Neuron (in vitro differentiated cells): Measurements from ENCODE around the gene SMARCA4.
"Not testable (repeated sequence)": the region's sequence is repeated elsewhere in the genome, so short reads cannot be mapped to it uniquely, and the experiment has no call there.

ENCODE experiments used
- H2AFZ ChIP-seq: one replicate; pipeline ENCODE4 v1.6.1; 2013; ENCODE audit warnings: low read depth, mild to moderate bottlenecking, inconsistent platforms, low read length, moderate library complexity
- H3K27me3 ChIP-seq: one replicate; pipeline ENCODE4 v1.6.1; 2013; ENCODE audit warnings: low read length; ENCODE audit not compliant: insufficient read depth
- H3K36me3 ChIP-seq: one replicate; pipeline ENCODE4 v1.6.1; 2013; ENCODE audit warnings: low read length; ENCODE audit not compliant: insufficient read depth
- H3K4me1 ChIP-seq: one replicate; pipeline ENCODE4 v1.6.1; 2013; ENCODE audit warnings: low read length; ENCODE audit not compliant: insufficient read depth
- H3K4me3 ChIP-seq: 2 replicates; pipeline ENCODE4 v1.5.1; 2013; ENCODE audit warnings: mild to moderate bottlenecking, low read length, moderate library complexity
- H3K9me3 ChIP-seq: one replicate; pipeline ENCODE4 v1.6.1; 2013; ENCODE audit warnings: low read length

The SMARCA4 gene

DNA sequence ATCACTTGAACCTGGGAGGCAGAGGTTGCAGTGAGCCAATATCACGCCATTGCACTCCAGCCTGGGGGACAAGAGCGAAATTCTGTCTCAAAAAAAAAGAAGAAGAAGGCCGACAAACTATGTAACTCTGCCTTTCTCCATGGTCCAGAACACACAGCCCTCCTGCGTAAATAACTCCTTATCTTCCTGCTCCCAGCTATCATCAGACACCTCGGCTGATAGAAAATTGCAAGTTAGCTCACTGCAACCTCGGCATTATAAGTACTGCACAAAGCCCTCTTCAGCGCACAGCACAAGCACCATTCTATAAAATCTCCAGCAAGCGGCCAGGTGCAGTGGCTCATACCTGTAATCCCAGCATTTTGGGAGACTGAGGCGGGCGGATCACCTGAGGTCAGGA, 142.8 kb downstream of the SMARCA4 start:
- not testable (repeated sequence) for H2AFZ ChIP-seq, H3K9me3 ChIP-seq, H3K27me3 ChIP-seq, H3K4me1 ChIP-seq, H3K4me3 ChIP-seq
- H3K36me3 ChIP-seq = peaks cover 82% of the 10 kb centered on the region

DNA sequence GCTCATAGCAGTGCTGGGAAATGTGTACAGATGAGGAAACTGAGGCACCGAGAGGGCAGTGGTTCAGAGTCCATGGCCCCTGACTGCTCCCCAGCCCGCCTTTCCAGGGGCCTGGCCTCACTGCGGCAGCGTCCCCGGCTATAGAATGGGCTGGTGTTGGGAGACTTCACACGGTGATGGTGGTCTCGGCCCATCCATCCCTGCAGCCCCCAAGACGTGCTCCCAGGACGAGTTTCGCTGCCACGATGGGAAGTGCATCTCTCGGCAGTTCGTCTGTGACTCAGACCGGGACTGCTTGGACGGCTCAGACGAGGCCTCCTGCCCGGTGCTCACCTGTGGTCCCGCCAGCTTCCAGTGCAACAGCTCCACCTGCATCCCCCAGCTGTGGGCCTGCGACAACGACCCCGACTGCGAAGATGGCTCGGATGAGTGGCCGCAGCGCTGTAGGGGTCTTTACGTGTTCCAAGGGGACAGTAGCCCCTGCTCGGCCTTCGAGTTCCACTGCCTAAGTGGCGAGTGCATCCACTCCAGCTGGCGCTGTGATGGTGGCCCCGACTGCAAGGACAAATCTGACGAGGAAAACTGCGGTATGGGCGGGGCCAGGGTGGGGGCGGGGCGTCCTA, 144.3 kb downstream of the SMARCA4 start:
- Histone ChIP-seq H3K36me3 (peaks cover 78% of the 10 kb centered on the region), H2AFZ (no peak overlapping the region), H3K4me3 (no peak overlapping the region), H3K4me1 (no peaks in the 10 kb centered on the region), H3K9me3 (no peaks in the 10 kb centered on the region), H3K27me3 (no peaks in the 10 kb centered on the region)

DNA sequence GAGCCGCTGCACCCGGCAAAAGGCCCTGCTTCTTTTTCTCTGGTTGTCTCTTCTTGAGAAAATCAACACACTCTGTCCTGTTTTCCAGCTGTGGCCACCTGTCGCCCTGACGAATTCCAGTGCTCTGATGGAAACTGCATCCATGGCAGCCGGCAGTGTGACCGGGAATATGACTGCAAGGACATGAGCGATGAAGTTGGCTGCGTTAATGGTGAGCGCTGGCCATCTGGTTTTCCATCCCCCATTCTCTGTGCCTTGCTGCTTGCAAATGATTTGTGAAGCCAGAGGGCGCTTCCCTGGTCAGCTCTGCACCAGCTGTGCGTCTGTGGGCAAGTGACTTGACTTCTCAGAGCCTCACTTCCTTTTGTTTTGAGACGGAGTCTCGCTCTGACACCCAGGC, 145.6 kb downstream of the SMARCA4 start:
- no peaks in the 10 kb centered on the region for H3K27me3 ChIP-seq
- H3K36me3 ChIP-seq = peaks cover 81% of the 10 kb centered on the region
- H2AFZ ChIP-seq = no peak overlapping the region
- H3K4me1 ChIP-seq = no peaks in the 10 kb centered on the region
- no peak overlapping the region for H3K4me3 ChIP-seq
- H3K9me3 ChIP-seq = no peaks in the 10 kb centered on the region

DNA sequence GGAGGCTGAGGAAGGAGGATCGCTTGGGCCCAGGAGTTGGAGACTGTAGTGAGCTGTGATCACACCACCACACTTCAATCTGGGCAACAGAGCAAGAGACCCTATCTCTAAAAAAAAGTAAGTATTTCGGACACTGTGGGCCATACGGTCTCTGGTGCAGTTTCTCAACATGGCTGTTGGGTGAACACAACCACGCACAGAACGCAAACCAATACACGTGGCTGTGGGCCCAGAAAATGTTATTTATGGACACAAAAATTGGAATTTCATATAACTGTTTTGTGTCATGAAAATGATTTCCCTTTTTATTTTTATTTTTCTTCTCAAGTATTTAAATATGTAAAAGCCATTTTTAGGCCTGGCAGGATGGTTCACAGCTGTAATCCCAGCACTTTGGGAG, 147.9 kb downstream of the SMARCA4 start:
- no peak overlapping the region for H3K4me3 ChIP-seq
- H3K4me1 ChIP-seq = no peaks in the 10 kb centered on the region
- H3K36me3 ChIP-seq = peaks cover 83% of the 10 kb centered on the region
- H3K27me3 ChIP-seq = no peaks in the 10 kb centered on the region
- H3K9me3 ChIP-seq = no peaks in the 10 kb centered on the region
- H2AFZ ChIP-seq = no peak overlapping the region

DNA sequence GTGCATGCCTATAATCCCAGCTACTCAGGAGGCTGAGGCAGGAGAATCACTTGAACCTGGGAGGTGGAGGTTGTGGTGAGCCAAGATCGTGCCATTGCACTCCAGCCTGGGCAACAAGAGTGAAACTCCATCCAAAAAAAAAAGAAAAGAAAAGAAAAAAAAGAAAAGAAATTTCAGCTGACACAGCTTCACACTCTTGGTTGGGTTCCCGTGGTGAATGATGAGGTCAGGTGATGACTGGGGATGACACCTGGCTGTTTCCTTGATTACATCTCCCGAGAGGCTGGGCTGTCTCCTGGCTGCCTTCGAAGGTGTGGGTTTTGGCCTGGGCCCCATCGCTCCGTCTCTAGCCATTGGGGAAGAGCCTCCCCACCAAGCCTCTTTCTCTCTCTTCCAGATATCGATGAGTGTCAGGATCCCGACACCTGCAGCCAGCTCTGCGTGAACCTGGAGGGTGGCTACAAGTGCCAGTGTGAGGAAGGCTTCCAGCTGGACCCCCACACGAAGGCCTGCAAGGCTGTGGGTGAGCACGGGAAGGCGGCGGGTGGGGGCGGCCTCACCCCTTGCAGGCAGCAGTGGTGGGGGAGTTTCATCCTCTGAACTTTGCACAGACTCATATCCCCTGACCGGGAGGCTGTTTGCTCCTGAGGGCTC, 150.4 kb downstream of the SMARCA4 start:
- no peaks in the 10 kb centered on the region for H3K27me3 ChIP-seq
- no peaks in the 10 kb centered on the region for H3K4me1 ChIP-seq
- H3K36me3 ChIP-seq = peaks cover 83% of the 10 kb centered on the region
- H3K4me3 ChIP-seq = no peak overlapping the region
- H3K9me3 ChIP-seq = no peaks in the 10 kb centered on the region
- no peak overlapping the region for H2AFZ ChIP-seq

GRCh38 chr19:11111771-11112144, 150.9 kb downstream of the SMARCA4 start:
- no peaks in the 10 kb centered on the region for H3K9me3 ChIP-seq
- no peaks in the 10 kb centered on the region for H3K4me1 ChIP-seq
- no peaks in the 10 kb centered on the region for H3K27me3 ChIP-seq
- H3K4me3 ChIP-seq = no peak overlapping the region
- no peak overlapping the region for H2AFZ ChIP-seq
- peaks cover 83% of the 10 kb centered on the region for H3K36me3 ChIP-seq
